Astrocyte (in vitro differentiated cells and primary cell): ENCODE measurements around the gene ALDH2.

ENCODE experiments used
- EZH2 ChIP-seq: IDR thresholded peaks from 2 replicates; pipeline ENCODE4 v1.6.1; 2012; ENCODE audit warnings: mild to moderate bottlenecking, low read length, inconsistent platforms; ENCODE audit not compliant: insufficient read depth
- TF ChIP-seq, protein P1 (sequence below): IDR thresholded peaks from 2 replicates; pipeline ENCODE4 v1.5.1; 2011; ENCODE audit warnings: low read depth, mild to moderate bottlenecking, inconsistent platforms, low read length, moderate library complexity; ENCODE audit not compliant: insufficient read depth

DNA sequence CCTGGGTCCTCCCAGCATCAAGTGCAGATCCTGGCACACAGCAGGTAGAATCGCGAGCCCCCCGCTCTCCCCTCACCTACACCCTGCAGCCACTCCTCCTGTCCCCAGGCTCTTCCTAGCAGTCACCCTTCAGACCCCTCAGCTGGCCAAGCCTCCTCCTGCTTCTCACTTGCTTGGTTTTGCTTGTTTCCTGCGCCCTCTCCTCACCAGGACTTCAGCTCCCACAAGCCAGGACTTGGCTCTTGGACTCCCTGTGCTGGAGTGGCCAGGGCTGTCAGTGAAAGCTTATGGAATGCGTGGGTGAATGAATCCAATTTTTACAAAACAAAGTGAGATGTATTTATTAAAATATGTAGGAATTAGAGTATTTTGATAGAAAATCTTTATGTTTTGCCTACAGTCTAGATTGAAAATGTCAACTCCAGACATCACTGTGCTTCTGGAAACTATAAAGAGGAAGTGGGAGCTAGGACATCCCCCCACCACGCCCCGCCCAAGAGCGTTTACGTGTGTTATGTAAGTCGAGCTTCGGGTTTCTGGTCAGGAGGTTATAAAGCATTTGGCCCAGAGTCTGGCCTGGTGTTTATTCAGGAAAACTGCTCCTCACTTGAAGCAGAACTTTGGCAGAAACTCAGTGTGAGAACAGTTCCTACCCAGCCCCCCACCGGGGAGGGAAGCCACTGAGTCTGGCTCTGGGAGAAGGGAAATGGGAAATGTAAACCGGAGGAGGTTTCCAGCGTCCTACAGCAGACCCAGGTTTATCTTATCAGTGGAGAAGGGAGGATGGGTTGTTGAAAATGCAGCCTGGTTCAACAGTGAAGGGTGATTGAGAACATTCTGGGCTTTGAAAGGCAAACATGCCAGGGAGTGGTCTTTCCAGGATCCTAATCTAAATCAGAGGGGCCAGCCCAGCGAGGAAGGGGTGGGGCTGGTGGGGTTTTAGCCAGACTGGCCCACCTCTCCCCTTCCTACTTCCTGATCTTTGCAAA lies 8.8 kb downstream of the ALDH2 start:
- TF ChIP-seq, protein P1, sequence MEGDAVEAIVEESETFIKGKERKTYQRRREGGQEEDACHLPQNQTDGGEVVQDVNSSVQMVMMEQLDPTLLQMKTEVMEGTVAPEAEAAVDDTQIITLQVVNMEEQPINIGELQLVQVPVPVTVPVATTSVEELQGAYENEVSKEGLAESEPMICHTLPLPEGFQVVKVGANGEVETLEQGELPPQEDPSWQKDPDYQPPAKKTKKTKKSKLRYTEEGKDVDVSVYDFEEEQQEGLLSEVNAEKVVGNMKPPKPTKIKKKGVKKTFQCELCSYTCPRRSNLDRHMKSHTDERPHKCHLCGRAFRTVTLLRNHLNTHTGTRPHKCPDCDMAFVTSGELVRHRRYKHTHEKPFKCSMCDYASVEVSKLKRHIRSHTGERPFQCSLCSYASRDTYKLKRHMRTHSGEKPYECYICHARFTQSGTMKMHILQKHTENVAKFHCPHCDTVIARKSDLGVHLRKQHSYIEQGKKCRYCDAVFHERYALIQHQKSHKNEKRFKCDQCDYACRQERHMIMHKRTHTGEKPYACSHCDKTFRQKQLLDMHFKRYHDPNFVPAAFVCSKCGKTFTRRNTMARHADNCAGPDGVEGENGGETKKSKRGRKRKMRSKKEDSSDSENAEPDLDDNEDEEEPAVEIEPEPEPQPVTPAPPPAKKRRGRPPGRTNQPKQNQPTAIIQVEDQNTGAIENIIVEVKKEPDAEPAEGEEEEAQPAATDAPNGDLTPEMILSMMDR, result no peak
- TF ChIP-seq EZH2, result no peak
